HepG2 (cell line): ENCODE data around the gene CERS4. TPM values are rescaled to one million over a fixed set of nuclear protein-coding genes. Genes with fewer than 3 reads are reported as not detected.

ENCODE experiments used
- ADNP ChIP-seq: sonication (generic); formaldehyde crosslinking; IDR thresholded peaks from 2 replicates; pipeline ENCODE4 v1.4.0; 2020; ENCODE audit warnings: missing genetic modification reagents
- ATF7-NPFF ChIP-seq: sonication (generic); formaldehyde crosslinking; IDR thresholded peaks from 2 replicates; pipeline ENCODE4 v1.8.1; 2023; ENCODE audit warnings: mild to moderate bottlenecking, low read depth, missing genetic modification reagents, moderate library complexity
- DR1 ChIP-seq: sonication (generic); formaldehyde crosslinking; IDR thresholded peaks from 2 replicates; pipeline ENCODE4 v1.8.0; 2021; ENCODE audit warnings: mild to moderate bottlenecking, missing genetic modification reagents, inconsistent platforms
- GMEB1 ChIP-seq: sonication (generic); formaldehyde crosslinking; IDR thresholded peaks from 2 replicates; pipeline ENCODE4 v1.5.1; 2020; ENCODE audit warnings: missing genetic modification reagents, mild to moderate bottlenecking, borderline replicate concordance
- GPBP1L1 ChIP-seq: sonication (generic); formaldehyde crosslinking; IDR thresholded peaks from 2 replicates; pipeline ENCODE4 v1.5.0; 2020; ENCODE audit warnings: mild to moderate bottlenecking, missing genetic modification reagents
- HHEX ChIP-seq: IDR thresholded peaks from 2 replicates; pipeline ENCODE4 v1.6.1; 2016; ENCODE audit warnings: control low read depth
- JUND ChIP-seq: sonication (generic); formaldehyde crosslinking; IDR thresholded peaks from 2 replicates; pipeline ENCODE4 v1.8.0; 2022; ENCODE audit warnings: mild to moderate bottlenecking, missing genetic modification reagents
- MEF2D ChIP-seq: sonication (generic); formaldehyde crosslinking; IDR thresholded peaks from 2 replicates; pipeline ENCODE4 v1.5.1; 2020; ENCODE audit warnings: mild to moderate bottlenecking, missing genetic modification reagents
- PHF8 ChIP-seq: sonication (generic); formaldehyde crosslinking; IDR thresholded peaks from 2 replicates; pipeline ENCODE4 v1.5.0; 2020; ENCODE audit warnings: missing genetic modification reagents
- TAF15 ChIP-seq: fragments of 200-400 bp; formaldehyde crosslinking; IDR thresholded peaks from one replicate; pipeline ENCODE4 v1.6.1; 2018; ENCODE audit warnings: mild to moderate bottlenecking, low read depth, low read length; ENCODE audit not compliant: poor library complexity, severe bottlenecking
- TFDP2 ChIP-seq: sonication (generic); formaldehyde crosslinking; IDR thresholded peaks from 2 replicates; pipeline ENCODE4 v1.4.0; 2020; ENCODE audit warnings: missing genetic modification reagents
- TP53 ChIP-seq: sonication (generic); formaldehyde crosslinking; conservative IDR thresholded peaks from 2 replicates; pipeline ENCODE4 v1.4.0; 2020; ENCODE audit warnings: missing genetic modification reagents
- TRIM22 ChIP-seq: fragments of 450-650 bp; IDR thresholded peaks from 2 replicates; pipeline ENCODE4 v1.6.1; 2017
- ZMAT3 ChIP-seq: sonication (generic); formaldehyde crosslinking; conservative IDR thresholded peaks from 2 replicates; pipeline ENCODE4 v1.7.0; 2021; ENCODE audit warnings: missing genetic modification reagents
- ZNF18 ChIP-seq: sonication (generic); formaldehyde crosslinking; IDR thresholded peaks from 2 replicates; pipeline ENCODE4 v1.8.0; 2022; ENCODE audit warnings: mild to moderate bottlenecking, missing genetic modification reagents; ENCODE audit not compliant: insufficient replicate concordance
- ZNF24 ChIP-seq: fragments of 450-650 bp; IDR thresholded peaks from 2 replicates; pipeline ENCODE4 v1.6.1; 2017; ENCODE audit warnings: antibody characterized with exemption, mild to moderate bottlenecking
- ZNF256 ChIP-seq: sonication (generic); formaldehyde crosslinking; conservative IDR thresholded peaks from 2 replicates; pipeline ENCODE4 v1.4.0; 2020; ENCODE audit warnings: missing genetic modification reagents
- ZNF263 ChIP-seq: sonication (generic); formaldehyde crosslinking; IDR thresholded peaks from 2 replicates; pipeline ENCODE4 v1.4.0; 2020; ENCODE audit warnings: missing genetic modification reagents
- ZNF446 ChIP-seq: sonication (generic); formaldehyde crosslinking; IDR thresholded peaks from 2 replicates; pipeline ENCODE4 v1.5.0; 2020; ENCODE audit warnings: mild to moderate bottlenecking, missing genetic modification reagents
- ZNF772 ChIP-seq: sonication (generic); formaldehyde crosslinking; IDR thresholded peaks from 2 replicates; pipeline ENCODE4 v1.5.0; 2020; ENCODE audit warnings: mild to moderate bottlenecking, missing genetic modification reagents
- ZNF784 ChIP-seq: sonication (generic); formaldehyde crosslinking; IDR thresholded peaks from 2 replicates; pipeline ENCODE4 v1.5.1; 2020; ENCODE audit warnings: missing genetic modification reagents, mild to moderate bottlenecking, borderline replicate concordance
- ZNF891 ChIP-seq: sonication (generic); formaldehyde crosslinking; IDR thresholded peaks from 2 replicates; pipeline ENCODE4 v1.5.0; 2020; ENCODE audit warnings: mild to moderate bottlenecking, missing genetic modification reagents
- polyA plus RNA-seq, 8 experiments: library from polyadenylated mRNA; depleted of rRNA in 3 of 8; stranded (reverse) in 7 of 8; unstranded in 1 of 8; fragments of >200 nt; fragmentation: Illumina TruSeq in 4 of 8; extraction: Trizol in 4 of 8; gene quantifications; 2 replicates each; pipeline versions ENCODE4 v1.2.1 to v1.2.3, GENCODE V29; 2011 to 2016; ENCODE audit warnings: low read depth in 4 of 8, missing spikeins in 1 of 8, mixed read lengths in 1 of 8; ENCODE audit not compliant: insufficient read depth in 1 of 8
- total RNA-seq, 5 experiments: library from RNA; depleted of rRNA; stranded (reverse); fragments of >200 nt; fragmentation: Illumina TruSeq; extraction: Trizol; gene quantifications; 2 replicates each; pipeline ENCODE4 v1.2.3, GENCODE V29; 2016; ENCODE audit warnings: low read depth in 1 of 5

The CERS4 gene
- total and polyA plus RNA-seq, 2 of the 13 experiments (the other 11 are each of a cell fraction or from before 2014, with no cell fraction given), result 74.7 to 83.5 TPM

GRCh38 chr19:8209462-8210378 is 550 bp downstream of the CERS4 start (continued):
- TF ChIP-seq GPBP1L1 (CRISPR knock-in tag) (no peak), MEF2D (CRISPR knock-in tag) (0 out of 2 replicates have a peak, but pooled peaks have one; percentile 29), ZNF24 (no peak), JUND (peak; percentile 37; the same call in 1 of the 2 replicates), ZNF263 (CRISPR knock-in tag) (no peak), ZNF256 (no peak), HHEX (CRISPR knock-in tag) (no peak), ZNF446 (CRISPR knock-in tag) (no peak), PHF8 (CRISPR knock-in tag) (peak; percentile 69), DR1 (CRISPR knock-in tag) (no peak), ADNP (CRISPR knock-in tag) (no peak), ZNF772 (CRISPR knock-in tag) (peak; percentile 47; the same call in 1 of the 2 replicates), ZNF891 (peak; percentile 52; the same call in 1 of the 2 replicates), ZNF784 (CRISPR knock-in tag) (no peak), TRIM22 (no peak), TP53 (no peak), GMEB1 (no peak), ZMAT3 (no peak), ZNF18 (CRISPR knock-in tag) (no peak), TAF15 (peak; percentile 78), TFDP2 (no peak), ATF7-NPFF (CRISPR knock-in tag) (no peak; the same call in 1 of the 2 replicates)
